HG03460 (cell line): ENCODE data around the gene SND1.
"Not testable (repeated sequence)": the region's sequence is repeated elsewhere in the genome, so short reads cannot be mapped to it uniquely, and the experiment has no call there.

Experiments
- ATAC-seq: cut with Tn5 transposase; IDR thresholded peaks from one replicate; pipeline ENCODE4 v1.9.1; 2021; ENCODE audit not compliant: unreplicated experiment

Gene SND1

GRCh38 chr7:127949769-127950222 is 297.8 kb downstream of the SND1 start:
- no peak for ATAC-seq

DNA sequence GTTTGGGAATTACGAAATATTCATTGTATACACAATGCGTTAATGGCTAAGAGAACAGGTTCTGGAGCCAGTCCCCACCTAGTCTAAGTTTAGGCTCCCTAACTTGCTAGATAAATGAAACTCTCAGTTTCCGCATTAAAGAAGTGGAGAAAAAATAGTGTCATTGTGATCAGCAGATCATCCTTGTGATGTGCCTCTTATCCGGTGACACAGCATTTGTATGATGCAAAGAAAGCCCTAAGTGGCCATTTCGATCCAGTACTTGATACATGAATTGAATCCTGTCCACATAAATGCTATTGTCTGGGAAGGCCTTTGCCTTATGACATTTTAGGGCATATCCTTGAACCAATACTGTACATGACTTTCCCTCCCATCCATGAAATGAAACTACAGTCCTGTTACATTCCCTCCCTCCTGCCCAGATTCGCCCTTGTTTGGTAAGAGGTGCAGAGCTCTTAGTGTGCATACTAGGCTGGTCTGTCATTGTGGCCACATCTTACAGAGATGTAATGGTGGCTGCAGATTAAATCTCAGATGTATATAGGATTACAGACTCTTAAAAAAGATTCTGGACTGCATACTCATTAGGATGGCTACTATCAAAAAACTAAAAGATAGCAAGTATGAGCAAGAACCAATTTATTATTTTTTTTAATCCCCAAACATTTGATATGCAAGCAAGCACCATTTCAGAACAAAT is 298.4 kb downstream of the SND1 start:
- ATAC-seq, result no peak

- no peak for ATAC-seq
These were observed 301.7 kb downstream of the SND1 start for GRCh38 chr7:127953423-127954356.

DNA sequence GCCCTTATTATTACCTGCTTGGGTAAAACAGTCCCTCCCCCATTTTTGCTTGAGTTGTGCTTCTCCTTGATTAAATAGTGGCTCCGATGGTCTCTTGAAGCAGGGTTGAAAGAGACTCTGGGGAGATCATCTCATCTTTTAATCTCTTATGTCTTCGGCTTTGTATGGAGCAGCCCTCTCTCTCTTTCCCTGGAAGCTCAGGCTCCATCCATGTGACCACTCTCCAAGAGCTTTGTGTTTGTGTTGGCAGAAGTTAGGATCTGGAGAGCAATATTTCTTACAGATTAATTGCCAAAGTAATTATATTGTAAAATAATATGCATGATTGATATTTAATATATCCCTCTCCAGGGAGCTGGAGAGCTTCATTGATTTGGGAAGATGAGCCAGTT is 302.4 kb downstream of the SND1 start:
- no peak for ATAC-seq

DNA sequence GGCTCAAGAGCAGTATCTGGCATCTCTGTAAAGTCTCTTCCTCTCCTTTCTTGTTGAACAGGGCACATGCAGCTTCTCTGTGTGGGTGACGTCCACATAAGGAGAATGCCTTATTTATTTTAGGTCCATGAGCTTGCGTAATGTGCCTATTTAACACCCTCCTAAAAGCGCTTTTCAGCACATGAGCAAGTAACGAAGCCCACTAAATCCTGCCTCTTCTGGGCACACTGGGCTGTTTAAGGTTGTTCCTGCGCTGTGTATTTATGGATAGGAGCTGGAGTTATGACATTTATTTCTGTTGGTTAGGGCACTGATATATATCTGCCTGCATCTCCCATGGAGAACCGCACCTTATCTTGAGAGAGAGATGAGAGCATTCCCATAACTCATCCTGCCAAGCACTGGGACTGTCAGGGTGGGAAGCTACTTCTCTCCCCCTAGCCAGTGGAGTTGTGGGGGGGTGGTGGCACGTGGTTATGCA is 303.1 kb downstream of the SND1 start:
- no peak for ATAC-seq

GRCh38 chr7:127957886-127958285 is 305.9 kb downstream of the SND1 start:
- no peak for ATAC-seq

DNA sequence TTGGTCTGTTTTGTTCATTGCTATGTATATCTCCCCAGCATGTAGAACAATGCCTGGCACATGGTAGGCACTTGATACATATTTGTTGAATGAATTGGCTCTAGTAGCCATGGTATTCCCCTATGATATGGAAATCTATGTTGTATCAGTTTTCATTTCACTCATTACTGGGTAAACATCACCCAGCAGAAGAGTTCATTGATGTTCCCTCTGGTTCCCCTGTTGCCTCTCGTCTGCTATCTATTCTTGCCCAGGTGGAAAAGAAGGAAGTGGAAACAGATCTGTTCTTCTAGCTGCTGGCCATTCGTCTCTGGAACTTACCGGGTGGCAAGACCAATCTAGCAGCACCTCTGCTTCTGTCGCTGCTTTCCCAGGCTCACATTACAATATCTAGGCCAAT is 307.8 kb downstream of the SND1 start:
- ATAC-seq, result peak; percentile 69

DNA sequence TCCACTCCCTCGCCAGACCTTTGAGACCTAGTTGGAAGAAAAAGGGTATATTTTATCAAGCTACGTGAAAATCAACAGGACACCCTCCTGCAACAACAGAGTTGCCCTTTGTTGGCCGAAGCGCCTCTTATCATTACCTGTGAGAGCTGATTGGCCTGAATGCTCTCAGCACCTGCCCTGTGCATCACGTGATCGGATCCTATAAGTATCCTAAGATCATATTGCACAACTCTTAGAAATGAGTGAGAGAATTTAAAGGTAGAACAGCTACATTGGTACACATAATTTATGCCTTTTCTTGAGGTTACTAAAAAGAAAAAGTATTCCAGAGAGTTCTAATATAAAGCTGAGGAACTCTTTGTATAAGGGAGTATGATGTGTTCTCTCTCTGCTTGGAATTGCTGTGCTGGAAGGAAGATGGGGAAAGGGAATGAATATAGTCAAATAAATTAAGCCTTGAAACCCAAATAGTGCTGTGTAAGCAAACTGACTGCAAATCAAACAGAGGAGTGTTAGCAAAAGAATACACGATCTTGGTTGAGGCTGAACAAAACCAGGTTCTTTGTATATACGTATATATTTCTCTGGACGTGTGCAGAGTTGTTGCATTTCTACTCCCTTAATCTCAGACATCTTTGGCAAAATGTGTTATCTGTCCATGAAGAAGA is 309.9 kb downstream of the SND1 start:
- ATAC-seq, result no peak

GRCh38 chr7:127962589-127963361 is 310.8 kb downstream of the SND1 start:
- no peak for ATAC-seq

DNA sequence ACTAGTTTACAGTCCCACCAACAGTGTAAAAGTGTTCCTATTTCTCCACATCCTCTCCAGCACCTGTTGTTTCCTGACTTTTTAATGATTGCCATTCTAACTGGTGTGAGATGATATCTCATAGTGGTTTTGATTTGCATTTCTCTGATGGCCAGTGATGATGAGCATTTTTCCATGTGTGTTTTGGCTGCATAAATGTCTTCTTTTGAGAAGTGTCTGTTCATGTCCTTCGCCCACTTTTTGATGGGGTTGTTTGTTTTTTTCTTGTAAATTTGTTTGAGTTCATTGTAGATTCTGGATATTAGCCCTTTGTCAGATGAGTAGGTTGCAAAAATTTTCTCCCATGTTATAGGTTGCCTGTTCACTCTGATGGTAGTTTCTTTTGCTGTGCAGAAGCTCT is 311.9 kb downstream of the SND1 start:
- ATAC-seq, result not testable (repeated sequence)

- ATAC-seq, result no peak
These were observed 315.3 kb downstream of the SND1 start for GRCh38 chr7:127967281-127967680.

GRCh38 chr7:127968547-127968946 is 316.6 kb downstream of the SND1 start:
- ATAC-seq, result no peak

DNA sequence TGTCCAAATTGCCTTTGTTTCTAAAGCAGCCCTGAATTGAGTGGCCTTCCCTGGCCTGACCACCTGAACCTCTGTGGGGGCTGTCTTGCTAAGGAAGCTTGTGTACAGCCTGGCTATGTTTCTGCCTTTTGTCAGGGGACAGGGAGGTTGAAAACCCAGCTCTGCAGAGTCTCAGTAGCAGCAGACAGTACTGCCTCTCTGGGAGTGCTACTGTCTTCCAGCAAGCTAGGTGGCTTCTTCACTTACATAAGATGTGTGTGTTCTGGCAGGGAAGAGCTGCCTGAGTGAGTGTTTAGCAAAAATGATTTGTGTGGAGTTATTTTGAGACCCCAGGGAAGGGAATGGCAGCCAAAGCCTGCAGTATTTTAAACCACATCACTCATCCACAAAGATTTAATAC is 321.8 kb downstream of the SND1 start:
- no peak for ATAC-seq

- no peak for ATAC-seq
These were observed 322.5 kb downstream of the SND1 start for GRCh38 chr7:127974446-127975035.

DNA sequence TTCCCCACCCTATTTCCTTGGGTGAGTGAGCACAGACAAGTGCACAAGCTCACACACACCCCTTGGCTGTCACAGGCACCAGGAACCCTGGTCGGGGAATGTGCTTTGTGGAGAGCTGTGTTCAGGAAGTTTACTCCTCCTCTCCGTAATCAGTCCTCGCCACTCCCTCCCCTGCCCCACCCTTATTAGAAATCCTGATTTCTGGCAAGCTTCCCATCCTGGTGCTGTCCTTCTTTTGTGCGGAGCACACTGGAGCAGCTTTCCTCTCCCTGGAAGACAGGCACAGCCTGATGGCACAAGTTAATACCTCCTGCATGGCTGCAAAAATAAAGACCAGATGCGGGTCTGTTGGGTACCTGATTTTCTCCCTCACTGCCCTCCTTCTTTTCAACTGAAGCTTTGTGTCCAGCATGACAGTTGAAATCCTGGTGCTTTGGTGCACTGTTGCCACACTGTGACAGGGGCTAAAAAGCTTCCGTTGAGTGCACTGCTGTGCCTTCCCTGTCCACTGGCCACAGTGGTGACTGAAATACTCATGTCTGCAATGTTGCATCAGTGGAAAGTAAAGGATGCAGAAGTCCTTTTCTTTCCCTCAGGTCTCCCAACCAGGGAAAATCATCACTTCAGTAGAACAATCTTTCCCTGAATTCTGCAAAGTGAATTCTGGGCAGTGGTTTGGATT is 324.2 kb downstream of the SND1 start:
- no peak for ATAC-seq

DNA sequence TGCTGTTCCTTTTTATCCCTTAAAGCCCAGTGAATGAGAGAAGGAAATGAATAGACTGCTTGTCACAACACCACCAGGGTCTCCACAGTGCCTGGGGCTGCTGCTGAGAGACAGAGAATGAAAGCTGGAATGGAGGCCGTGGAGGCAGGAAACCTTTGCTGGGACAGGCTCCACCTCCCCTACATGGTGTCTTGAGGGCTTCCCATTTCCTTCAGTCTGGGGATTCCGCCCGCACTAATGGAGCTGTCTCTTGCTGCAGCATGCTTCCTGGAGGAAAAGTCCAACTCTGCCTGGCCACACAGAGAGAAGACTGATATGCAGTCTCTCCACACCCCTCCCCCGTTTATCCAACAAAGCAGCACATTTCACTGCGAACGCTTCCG is 324.7 kb downstream of the SND1 start:
- ATAC-seq, result no peak

GRCh38 chr7:127978421-127978820 is 326.4 kb downstream of the SND1 start:
- no peak for ATAC-seq

- ATAC-seq, result no peak
These were observed 327.2 kb downstream of the SND1 start for GRCh38 chr7:127979113-127979727.

DNA sequence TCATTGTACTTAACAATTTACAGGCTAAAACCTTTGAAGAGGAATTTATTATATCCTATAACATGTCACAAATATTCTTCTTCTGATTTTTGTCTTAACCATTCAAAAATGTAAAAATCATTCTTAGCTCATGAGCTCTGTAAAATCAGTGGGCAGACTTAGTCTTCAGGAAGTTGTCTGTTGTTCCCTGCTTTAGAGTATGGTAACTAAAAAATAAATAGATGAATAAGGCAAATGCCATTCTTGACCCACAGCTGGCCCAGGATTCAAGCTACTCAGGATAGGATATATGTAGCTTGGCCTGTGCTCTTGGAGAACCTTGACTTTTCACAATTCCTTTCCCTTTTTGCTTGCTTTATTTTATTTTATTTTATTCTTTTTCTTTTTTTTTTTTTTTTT is 327.7 kb downstream of the SND1 start:
- no peak for ATAC-seq
